ENCODE results near the gene CIRBP.

Gene CIRBP

GRCh38 chr19:1223018-1223855 lies 45.9 kb upstream of the CIRBP start:
- H3K4me3 ChIP-seq (ENCODE audit: low read depth, low read length), result no peak overlapping the region
- TF ChIP-seq CTCF (IDR thresholded peaks at IDR 0.05; ENCODE audit: insufficient read depth, low read depth, low read length, missing control alignments), result peak; percentile 56
- DNase-seq (ENCODE audit: low read depth), result peak; percentile 68

- no peak for TF ChIP-seq CTCF (IDR thresholded peaks at IDR 0.05; ENCODE audit: insufficient read depth, low read depth, low read length, missing control alignments)
- DNase-seq (ENCODE audit: low read depth), result no peak
- no peak overlapping the region for H3K4me3 ChIP-seq (ENCODE audit: low read depth, low read length)
Observed at GRCh38 chr19:1224047-1224825, 44.9 kb upstream of the CIRBP start.

- TF ChIP-seq CTCF (IDR thresholded peaks at IDR 0.05; ENCODE audit: insufficient read depth, low read depth, low read length, missing control alignments), result no peak
Observed at GRCh38 chr19:1224847-1225246, 44.3 kb upstream of the CIRBP start.

GRCh38 chr19:1225440-1226226 lies 43.5 kb upstream of the CIRBP start:
- no peak for TF ChIP-seq CTCF (IDR thresholded peaks at IDR 0.05; ENCODE audit: insufficient read depth, low read depth, low read length, missing control alignments)
- no peak overlapping the region for H3K4me3 ChIP-seq (ENCODE audit: low read depth, low read length)
- no peak for DNase-seq (ENCODE audit: low read depth)

More at GRCh38 chr19:1224847-1225246, 44.3 kb upstream of the CIRBP start:
- no peak for DNase-seq (ENCODE audit: low read depth)
- no peak overlapping the region for H3K4me3 ChIP-seq (ENCODE audit: low read depth, low read length)

GRCh38 chr19:1226227-1226518 lies 43.0 kb upstream of the CIRBP start:
- no peak for TF ChIP-seq CTCF (IDR thresholded peaks at IDR 0.05; ENCODE audit: insufficient read depth, low read depth, low read length, missing control alignments)
- no peak overlapping the region for H3K4me3 ChIP-seq (ENCODE audit: low read depth, low read length)
- DNase-seq (ENCODE audit: low read depth), result no peak

GRCh38 chr19:1226522-1227303 lies 42.4 kb upstream of the CIRBP start:
- TF ChIP-seq CTCF (IDR thresholded peaks at IDR 0.05; ENCODE audit: insufficient read depth, low read depth, low read length, missing control alignments), result no peak
- no peak for DNase-seq (ENCODE audit: low read depth)
- H3K4me3 ChIP-seq (ENCODE audit: low read depth, low read length), result no peak overlapping the region
